ENCODE measurements around the gene CASD1.

Gene CASD1

DNA sequence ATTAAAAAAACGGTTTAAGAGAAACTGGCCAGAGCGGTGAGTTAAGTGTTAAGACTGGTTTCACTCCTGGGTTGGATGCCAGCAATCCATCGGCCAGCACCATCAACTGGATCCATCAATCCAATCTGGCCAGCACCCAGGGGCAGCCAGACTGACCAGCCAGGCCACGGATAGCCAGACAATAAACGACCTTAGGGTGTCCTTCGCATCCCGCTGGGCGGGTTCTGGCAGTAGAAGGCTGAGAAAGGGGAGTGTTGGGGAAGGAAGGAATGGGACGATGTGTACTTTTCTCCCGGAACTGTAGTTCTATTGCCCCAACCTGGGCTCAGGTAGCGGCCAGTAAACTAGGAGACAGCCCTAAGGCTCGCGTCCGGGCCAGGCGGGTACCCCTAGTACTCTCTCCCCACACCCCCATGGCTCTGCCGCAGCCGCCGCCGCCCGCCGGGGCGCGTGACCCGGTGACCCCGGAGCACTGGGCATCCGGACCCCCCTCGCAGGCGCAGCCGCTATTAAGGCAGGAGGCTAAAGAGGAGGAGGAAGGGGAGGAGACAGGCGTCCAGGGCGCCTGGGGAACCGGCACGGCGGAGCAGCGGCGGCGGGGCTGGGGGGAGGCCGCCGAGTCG is at the start of gene CASD1:
Gene CASD1 (plus strand): TSS at position 546 of the 623 bp plus-strand sequence. CDS start 276 bp downstream, outside the sequence.
- peak; percentile 64 for DNase-seq

- DNase-seq = no peak
Measured at GRCh38 chr7:94466516-94466915, 43.1 kb upstream of the CASD1 start.

- DNase-seq = no peak
Measured at GRCh38 chr7:94471604-94472003, 38.0 kb upstream of the CASD1 start.

DNA sequence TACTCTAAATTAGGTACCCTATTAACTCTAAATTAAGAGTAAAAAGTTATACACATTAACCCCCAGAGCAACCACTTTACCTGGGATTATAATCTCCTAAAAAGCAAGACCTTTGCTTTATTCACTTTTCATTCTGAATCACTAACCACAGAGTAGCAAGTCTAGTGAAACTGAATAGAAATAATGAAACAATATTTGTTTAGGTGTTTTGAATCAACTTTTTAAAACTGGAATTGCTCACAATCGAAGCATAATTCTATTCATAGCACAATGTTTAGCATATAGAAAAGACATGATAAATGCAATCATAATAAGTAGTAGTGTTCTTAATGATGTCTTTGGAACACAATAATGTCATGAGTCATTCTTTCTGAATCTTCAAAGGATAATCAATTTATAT is 37.0 kb upstream of the CASD1 start:
- DNase-seq = no peak

- DNase-seq = no peak
Measured at GRCh38 chr7:94476251-94476840, 33.3 kb upstream of the CASD1 start.

DNA sequence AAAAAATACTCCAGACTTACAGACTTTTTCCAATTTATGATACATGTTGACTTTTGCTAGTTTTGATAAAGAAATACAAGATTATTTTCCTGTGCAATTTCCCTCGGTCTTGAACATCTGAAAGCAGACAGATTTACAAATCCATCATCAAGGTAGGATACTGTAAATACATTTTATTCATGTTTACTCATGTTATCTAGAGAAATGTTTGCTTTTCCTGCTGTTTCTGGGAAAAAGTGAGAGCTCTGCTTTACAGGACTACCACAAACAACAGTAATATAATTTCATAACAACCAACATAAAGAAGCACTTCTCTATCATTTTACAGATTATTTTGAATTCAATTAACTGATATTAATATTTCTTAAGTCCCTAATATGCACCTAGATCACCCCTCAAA is 31.7 kb upstream of the CASD1 start:
- no peak for DNase-seq

DNA sequence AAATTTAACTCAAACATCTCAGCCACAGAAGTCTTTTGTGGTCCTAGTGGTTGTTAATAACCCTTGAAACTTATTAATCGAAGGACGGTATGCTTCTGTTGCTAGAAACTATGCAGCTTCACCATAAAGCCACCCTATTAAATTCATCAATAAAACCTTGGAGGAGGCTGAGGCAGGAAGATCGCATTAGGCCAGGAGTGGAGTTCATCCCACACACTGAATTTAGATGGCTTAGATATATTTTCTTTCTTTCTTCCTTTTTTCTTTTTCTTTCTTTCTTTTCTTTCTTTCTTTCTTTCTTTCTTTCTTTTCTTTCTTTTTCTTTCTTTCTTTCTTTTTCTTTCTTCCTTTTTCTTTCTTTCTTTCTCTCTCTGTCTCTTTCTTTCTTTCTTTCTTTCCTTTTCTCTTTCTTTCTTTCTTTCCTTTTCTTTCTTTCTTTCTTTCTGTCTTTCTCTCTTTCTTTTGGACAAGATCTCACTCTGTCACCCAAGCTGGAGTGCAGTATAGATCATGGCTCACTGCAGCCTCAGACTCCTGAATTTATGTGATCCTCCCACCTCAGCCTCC is 30.9 kb upstream of the CASD1 start:
- DNase-seq = no peak

GRCh38 chr7:94481279-94481678 is 28.3 kb upstream of the CASD1 start:
- no peak for DNase-seq

DNA sequence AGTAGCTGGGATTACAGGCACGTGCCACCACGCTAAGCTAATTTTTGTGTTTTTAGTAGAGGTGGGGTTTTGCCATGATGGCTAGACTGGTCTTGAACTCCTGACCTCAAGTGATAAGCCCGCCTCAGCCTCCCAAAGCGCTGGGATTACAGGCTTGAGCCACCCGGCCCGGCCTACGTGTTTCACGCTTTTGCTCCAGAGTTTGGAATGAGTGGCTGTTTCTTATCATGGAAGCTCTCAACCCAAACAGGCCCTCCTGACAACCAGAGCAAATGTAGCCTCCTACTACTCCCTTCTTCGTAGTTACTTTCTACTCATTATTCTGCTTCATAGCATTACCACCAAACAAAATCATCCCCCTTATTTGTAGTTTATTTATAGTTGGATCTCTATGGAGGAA is 26.8 kb upstream of the CASD1 start:
- no peak for DNase-seq

DNA sequence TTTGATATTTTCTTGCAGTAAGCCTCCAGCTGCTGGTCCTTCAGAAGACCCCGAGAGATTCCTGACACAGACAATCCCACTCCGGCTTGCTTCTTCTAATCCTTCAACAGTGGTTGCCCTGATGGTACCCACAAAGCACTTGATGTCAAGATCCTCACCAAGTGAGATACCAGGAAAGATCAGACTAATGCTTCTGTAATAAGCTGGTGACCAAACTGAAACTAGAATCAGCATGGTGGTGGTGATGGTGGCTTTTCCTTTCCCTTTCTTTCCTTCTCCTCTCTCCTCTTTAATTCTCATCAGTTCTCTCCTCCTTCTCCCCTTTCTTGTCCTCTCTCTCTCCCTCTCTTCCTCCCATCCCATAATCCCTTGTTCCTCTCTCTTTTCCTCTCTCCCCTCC is 25.8 kb upstream of the CASD1 start:
- no peak for DNase-seq

DNA sequence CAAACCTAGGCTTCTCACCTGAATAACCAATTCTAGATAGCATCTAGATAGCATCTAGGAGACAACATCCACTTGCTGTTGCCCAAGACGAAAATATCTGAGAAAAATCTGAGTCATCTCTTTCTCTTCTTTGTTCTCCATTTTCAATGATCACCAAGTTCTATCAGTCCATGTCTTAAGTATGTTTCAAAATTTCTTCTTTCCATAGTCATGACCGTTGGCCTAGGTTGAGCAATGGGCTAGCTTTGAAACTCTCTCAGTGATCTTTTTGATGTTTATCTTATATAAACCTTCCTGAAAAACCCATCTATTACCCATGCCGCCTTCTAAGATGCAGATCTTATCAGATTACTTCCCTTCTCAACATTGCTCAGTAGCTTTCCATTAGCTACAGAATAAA is 23.4 kb upstream of the CASD1 start:
- DNase-seq = no peak

DNA sequence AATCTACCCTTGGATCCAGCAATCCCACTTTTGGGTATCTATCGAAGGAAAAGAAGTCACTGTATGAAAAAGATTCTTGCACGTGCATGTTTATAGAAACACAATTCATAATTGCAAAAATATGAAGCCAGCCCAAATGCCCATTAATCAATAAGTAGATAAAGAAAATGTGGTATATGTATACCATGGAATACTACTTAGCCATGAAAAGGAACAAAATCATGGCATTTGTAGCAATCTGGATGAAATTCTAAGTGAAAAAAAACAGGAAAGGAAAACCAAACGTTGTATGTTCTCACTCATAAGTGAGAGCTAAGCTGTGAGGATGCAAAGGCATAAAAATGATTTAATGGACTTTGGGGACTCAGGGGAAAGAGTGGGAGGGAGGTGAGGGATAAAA is 18.2 kb upstream of the CASD1 start:
- no peak for DNase-seq

DNA sequence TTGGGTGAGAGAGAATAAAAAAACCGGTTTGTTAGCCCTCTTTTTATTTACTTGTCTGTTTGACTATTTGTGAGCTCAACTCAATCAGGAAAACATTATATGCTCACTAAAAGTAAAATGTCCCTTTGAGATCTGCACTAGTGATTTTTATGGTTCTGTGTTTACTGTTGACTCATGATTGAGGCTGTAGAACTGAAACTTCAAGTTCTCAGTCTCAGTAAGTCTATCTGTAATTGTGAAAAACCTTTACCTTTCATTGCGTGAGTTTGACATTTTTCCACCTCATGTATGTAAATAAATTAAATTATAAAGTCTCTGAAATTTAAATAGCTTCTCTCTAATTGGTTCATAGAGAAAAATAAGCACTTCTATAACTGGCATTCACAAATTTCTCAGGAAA is 17.0 kb upstream of the CASD1 start:
- no peak for DNase-seq

GRCh38 chr7:94497874-94498670 is 11.5 kb upstream of the CASD1 start:
- DNase-seq = no peak

- no peak for DNase-seq
Measured at GRCh38 chr7:94498918-94499317, 10.7 kb upstream of the CASD1 start.

GRCh38 chr7:94507462-94507861 is 2.1 kb upstream of the CASD1 start:
- no peak for DNase-seq

DNA sequence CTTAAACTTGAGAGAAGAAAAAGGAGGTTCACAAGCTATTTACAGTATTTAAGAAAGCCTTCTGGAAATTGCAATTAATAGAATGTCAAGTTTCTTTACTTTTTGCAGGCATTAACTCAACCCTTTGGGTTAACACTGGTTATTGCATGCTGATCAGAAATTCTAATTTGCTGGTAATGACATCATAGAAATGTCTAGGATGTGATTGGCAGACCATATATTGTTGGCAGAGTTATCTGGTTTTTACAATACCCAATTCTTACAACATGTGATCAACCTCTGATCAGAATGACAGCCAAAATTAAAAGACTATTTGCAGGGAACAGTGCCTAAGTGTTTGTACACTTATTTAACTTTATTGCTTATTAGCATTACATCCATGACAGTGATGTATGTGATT is 1.6 kb upstream of the CASD1 start:
- no peak for DNase-seq

DNA sequence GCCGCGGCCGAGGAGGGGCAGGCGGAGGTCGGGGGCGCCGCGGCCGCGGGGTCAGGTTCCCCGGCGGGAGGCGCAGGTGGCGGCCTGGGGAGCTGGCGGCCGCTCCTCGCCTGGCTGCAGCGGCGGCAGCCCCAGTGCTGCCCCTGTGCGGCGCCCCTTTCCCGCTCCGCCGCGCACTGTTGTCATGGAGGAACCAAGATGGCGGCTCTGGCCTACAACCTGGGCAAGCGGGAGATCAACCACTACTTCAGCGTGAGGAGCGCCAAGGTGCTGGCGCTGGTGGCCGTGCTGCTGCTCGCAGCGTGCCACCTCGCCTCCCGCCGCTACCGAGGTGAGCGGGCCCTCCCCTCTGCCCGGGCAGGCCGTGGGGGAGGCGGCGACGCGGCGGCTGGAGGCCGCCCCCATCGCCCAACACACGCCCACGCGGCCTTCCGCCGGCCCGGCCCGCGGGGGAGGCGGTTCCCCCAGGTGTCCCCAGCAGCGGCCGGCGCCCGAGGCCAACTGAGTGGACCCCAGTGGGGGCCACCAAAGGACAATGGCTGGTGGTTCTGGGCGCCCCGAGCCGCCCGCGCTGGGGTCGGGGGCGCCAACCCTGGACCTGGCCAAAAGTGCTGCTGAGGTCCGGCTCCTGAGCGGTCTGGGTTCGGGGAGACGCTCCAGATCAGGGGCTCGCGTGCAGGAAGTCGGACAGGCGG is 425 bp downstream of the CASD1 start:
- DNase-seq = peak; percentile 73

GRCh38 chr7:94510582-94511496 is 1.2 kb downstream of the CASD1 start:
- DNase-seq = peak; percentile 42

DNA sequence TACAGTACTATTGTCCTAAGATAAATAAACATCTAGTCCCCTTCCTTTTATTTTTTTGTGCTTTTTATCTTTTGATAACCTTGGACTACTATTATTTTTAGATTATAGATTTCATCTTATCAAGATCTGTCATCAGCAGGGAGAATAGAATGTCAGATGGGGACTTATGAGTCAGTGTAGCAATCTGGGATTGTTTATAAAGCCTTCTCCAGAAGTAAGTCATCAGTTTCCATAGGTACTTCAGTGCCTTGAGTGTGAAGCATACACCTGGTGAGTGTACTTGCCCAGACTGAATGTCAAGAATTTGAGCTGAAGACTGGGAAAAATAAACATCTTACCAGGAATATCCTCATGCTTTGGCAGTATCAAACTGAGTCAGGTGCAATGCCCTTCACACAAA is 2.1 kb downstream of the CASD1 start:
- no peak for DNase-seq

DNA sequence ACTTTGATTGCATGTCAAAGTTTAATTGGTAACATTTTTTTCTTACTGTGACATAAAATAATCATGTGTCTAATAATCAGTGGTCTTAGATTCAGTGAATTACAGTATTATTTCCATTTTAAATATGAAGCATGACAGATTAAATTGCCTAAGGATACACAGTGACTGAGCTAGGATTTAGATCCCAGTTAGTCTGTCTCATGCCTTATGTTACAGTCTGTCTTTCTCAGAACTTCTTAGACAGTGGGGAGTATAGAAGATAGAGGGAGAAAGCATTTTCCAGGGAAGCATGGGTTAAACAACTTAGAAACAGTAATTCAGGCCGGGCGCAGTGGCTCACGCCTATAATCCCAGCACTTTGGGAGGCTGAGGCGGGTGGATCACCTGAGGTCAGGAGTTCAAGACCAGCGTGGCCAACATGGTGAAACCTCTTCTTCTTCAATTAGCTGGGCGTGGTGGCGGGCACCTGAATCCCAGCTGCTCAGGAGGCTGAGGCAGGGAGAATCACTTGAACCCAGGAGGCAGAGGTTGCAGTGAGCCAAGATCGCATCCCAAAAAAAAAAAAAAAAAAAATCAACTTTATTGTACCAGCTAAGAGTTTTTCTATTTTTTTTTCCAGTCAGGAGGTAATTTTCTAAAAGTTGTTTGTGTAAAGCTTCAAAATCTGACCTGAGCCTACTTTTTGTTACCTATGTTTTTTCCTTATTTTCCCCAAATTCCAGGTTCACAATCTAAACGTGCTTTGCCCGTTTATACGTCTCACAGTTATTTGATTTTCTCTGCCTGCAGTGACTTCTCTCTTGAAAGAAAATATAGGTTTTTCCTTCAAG is 3.3 kb downstream of the CASD1 start:
- no peak for DNase-seq

GRCh38 chr7:94513565-94513860 is 3.9 kb downstream of the CASD1 start:
- DNase-seq = no peak
